Stimulated activated CD8-positive, alpha-beta memory T cell treated with anti-CD3 and anti-CD28 coated beads, Interleukin-15, amount 100 ng/mL, for 1 hour (primary cell): Measurements from ENCODE around the gene ZNF322.
A peak's percentile ranks its signal among the peaks of the same experiment; 100 is the strongest.

Experiments
- DNase-seq: peaks from one replicate; pipeline ENCODE4 v3.0.0-alpha.2; 2020; ENCODE audit warnings: low read depth

ZNF322 gene

DNA sequence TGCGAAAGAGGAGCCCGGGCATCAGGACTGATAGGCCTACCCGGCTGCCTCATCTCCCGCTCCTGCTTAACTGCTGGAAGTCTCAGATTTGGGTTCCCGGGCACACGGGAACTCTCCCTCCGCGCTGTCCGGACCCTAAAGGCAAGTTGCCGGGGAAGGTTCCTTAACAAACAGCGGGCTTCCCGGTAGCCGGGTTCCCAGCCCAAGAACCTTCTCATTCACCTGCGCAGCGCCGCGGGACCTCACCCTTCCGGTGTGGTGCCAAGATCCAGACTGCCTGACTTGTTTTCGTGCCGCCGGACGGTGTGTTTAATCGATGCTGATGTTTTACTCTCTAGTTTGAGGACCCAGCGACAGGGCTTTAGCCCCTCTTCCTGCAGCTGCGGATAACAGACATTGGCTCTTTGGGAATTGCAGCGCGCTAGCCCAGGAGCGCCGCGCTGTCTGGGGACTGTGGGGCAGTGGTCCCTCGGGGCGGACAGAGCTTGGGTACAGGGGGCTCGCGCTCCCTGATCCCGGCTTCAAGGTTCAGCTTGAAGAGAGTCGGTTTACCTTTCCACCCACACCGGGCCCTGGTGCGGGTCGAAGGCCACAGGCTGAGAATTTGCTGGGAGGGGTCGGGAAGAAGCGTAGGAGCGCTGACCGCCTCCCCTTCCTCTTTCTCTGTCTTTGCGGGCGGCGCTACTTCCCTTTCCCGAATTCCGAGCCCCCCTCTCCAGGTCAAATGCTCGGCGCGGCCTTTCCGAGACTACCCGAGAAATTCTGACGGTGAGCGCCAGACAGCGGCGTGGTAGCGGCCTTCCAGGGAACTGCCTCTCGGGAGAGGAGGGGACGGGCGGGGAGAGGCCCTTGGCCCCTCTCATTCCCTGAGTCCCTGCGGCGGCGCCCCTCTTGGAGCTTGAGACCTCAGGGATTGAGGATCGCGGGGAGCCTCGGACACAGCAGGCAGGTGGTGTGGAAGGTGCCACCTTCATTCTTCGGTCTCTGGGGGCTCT, 45.6 kb downstream of the ZNF322 start:
- no peak for DNase-seq

DNA sequence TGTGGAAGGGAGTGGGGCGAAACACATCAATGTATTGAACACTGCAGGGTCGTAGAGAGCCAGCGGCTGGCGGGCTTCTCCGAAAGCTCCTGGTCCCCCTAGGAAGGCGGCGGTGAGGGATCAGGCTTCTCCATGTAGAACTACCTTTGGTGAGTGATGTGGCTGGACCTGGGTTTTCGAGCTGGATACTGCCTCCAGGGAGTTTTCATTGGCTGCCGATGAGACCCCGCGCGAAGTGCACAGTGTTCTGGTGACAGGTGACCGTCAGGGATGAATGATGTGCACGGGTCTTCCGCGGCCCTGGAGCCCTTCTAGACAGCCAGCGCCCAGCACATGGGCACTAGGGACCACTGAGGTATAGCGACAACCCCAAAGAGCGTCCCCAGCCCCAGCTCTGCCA, 46.3 kb downstream of the ZNF322 start:
- DNase-seq: no peak

DNA sequence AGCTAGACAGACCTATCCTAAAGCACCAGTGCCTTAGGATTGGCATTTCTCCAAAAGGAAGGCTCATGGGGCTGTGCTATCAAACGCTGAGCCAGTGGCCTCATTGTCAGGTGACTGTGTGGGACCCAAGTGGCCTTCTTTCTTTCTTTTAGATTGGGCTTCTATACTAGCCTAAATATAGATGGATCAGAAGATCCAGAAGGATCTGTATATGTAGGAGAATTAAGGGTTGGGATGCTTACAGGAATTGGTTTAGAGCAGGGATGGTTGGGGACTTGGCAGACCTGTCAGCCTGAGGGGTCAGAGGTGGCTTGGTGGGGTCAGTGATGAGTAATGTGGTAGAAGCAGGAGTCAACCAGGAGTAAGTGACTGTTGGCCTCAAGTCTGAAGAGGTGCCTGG, 47.9 kb downstream of the ZNF322 start:
- no peak for DNase-seq

DNA sequence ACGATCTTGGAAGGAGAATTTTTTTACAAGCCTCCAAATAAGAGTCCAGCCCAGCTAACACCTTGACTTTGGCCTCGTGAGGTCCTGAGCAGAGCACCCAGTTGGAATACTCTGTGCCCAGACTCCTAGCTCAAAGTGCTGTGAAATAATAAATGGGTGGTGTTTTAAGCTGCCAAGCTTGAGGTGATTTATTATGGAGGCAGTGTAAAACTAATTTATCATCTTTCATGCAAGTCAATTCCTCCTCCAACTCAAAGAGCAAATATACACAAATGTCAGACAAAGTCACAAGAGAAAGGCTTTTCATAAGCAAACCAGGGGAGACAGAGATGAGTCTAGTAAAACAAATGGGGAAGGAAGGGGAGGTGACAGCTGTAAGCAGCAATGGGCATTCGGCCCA, 50.1 kb downstream of the ZNF322 start:
- DNase-seq: no peak

DNA sequence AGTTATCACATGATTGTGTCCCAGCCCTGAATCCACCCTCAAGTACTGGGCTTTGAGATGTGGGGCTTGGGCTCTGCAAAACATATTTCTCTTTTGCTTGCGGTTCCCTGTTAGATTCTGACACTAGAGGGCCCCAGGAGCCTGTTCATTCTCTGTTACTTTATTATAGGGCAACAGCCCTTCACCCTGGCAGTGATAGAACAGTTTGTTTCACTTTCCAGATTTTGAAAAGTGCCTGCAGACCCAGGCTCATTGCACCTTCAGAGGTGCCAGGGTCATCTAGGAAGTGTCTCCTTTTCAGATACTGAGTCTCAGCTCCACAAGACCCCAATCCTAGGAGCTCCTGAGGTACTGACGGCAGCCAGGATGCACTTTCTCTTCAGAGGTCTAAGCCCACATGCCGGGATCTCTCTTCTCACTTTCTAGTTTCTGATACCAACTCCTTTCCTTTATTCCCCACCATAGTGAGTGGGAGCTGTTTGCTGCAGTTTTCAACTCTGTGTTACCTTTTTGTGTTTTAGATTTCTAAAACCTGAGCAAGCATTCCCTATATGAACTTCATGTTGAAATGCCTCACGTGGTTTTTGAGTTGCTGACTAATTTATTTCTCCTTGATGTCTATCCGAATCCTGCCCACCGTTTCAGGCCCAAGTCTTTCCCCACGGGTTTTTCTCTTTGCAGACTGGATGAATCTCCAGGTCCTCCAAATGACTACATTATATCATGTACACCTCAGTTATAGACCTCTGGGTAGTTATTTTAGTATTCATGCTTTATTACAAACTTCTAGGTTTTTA, 51.9 kb downstream of the ZNF322 start:
- peak; percentile 28 for DNase-seq

DNA sequence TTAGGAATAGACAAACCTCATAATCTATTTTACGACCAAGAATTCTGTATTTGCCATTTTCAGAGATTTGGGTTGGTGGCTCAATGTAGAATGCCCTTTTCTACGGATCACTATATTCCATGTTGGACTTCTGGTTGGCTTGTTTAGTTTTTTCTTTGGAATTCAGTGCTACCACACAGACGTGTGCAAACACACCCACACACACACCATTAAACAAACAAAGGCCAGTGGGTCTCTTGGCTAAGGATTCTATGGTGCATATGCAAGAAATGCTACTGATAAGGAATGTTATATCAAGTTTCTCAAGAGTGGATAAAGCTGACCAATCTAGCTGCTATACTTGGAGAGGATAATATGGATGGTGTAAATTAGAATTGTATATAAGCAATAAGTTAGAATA, 54.7 kb downstream of the ZNF322 start:
- DNase-seq: no peak

DNA sequence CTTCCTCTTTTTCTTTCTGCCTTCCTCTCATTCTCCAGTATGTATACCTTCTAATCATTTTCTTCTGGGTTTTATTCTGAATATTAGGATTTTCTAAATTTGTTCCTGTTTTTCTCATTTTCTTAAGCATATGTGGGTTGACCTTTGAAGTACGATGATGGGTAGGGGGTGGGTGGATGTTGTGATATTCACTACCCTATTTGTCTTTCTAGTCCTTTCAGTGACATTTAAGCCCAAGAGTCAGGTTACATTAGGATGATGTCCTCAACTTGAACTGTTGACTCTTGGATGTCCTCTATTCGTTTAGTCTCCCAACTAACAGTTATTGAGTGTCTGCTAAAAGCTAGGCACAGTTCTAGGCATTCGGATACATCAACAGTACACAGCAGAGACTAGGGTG, 55.5 kb downstream of the ZNF322 start:
- no peak for DNase-seq

DNA sequence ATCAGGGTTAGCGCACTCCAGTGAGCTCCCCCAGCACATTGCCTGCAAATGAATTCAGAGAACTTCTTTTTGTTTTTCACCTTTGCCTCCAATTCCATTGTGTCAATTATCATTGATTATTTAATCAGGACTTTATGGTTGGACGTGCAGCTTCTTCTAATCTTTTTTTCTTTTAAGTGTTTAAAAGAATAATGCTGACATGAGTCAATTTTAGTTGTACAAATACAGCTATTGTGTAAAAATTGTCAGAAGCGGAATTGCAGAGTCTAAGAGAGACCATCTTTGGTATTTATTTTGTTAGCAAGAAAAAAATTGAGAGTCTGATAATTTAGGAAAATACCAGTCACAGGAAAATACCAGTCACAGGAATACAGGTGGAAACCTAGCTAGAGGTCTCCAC, 57.3 kb downstream of the ZNF322 start:
- no peak for DNase-seq

DNA sequence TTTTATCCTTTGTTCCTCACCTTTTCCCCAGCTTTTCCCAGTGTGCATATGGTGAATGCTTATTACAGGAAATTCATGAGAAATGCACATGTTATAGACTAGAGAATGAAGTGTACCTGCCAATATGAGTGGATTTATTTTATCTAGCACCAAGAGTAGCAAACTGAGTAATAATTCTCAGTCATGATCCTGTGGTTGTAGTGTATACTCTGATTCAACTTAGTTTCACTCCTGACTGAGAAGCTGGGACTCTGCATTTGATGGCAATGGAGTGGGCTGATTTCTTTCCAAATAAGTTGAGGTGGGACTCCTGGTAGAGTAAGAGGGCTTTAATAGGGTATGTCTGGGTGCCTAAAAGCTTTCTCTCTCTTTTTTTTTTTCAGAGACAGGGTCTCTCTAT, 58.8 kb downstream of the ZNF322 start:
- DNase-seq: no peak

DNA sequence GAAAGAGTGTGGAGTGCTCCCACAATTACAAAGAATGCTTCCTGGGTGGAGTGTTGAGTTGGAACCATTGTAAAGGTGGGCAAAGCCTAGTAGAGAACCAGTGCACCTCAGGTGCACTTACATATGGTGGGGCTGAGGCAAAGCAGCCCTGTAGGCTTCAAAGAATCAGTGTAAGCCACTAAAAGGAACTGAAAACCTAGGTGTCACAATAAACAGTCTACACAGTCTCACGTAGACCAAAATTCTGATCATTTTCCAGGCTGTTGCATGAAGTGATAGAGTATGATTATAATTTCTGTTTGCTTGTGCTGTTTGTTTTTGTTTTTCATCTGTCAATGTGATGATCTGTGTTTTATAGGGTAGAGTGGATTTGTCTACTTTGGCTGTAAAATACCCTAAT, 60.0 kb downstream of the ZNF322 start:
- DNase-seq: no peak

DNA sequence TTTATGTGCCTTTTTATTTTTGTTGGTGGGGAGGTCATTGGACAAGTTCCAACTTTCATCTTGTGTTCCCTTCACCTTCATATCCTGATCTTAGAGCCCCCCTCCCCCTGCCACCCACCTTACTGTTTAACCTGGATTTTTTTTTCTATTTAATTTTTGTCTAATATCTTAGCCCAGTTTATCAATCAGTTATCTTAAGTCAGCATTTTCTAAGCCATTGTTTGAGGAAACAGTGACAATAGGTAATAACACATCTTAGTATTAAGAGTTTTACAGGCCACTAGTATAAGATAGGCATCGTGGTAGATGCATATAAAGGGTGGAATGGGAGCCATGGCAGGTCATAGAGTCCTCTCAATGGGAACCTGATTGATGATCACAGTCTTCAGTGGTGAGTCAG, 60.4 kb downstream of the ZNF322 start:
- DNase-seq: no peak

DNA sequence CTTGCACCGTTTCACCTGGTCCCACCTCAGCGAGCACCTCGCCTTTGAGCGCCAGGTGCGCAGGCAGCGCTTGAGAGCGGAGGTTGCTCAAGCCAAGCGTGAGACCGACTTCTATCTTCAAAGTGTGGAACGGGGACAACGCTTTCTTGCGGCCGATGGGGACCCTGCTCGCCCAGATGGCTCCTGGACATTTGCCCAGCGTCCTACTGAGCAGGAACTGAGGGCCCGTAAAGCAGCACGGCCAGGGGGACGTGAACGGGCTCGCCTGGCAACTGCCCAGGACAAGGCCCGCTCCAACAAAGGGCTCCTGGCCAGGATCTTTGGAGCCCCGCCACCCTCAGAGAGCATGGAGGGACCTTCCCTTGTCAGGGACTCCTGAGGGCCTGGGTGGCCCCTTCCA, 61.3 kb downstream of the ZNF322 start:
- no peak for DNase-seq

DNA sequence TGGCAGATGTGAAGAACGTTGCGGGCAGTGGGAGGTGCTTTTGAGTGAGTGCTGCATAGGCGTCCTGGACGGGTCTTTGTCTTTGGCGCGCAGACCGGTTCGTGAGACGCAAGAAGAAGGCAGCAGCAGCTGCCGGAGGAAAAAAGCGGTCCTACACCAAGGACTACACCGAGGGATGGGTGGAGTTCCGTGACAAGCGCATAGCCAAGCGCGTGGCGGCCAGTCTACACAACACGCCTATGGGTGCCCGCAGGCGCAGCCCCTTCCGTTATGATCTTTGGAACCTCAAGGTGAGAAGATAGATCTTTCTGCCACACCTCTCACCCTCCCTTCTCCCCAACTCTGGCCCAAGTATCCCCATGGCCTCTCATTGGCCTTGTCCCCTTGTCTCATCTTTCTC, 61.7 kb downstream of the ZNF322 start:
- no peak for DNase-seq

DNA sequence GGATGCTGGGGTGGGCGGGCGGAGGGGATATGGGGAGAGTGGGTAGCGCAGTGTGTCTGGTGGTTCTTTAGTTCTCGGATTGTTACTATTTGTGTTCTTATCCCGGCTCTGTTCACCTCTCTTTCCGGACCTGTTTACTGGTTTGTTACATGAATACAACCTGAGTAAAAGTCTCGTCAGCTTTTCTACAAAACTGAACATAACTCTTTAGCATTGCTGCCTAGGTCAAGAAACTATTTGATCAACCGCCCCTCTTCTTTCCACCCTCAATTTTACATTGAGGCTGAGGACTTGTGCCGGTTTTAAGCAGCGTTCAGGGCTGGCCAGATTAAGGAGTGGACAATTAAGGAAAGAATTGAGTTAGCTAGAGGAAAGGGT, 62.2 kb downstream of the ZNF322 start:
- no peak for DNase-seq

DNA sequence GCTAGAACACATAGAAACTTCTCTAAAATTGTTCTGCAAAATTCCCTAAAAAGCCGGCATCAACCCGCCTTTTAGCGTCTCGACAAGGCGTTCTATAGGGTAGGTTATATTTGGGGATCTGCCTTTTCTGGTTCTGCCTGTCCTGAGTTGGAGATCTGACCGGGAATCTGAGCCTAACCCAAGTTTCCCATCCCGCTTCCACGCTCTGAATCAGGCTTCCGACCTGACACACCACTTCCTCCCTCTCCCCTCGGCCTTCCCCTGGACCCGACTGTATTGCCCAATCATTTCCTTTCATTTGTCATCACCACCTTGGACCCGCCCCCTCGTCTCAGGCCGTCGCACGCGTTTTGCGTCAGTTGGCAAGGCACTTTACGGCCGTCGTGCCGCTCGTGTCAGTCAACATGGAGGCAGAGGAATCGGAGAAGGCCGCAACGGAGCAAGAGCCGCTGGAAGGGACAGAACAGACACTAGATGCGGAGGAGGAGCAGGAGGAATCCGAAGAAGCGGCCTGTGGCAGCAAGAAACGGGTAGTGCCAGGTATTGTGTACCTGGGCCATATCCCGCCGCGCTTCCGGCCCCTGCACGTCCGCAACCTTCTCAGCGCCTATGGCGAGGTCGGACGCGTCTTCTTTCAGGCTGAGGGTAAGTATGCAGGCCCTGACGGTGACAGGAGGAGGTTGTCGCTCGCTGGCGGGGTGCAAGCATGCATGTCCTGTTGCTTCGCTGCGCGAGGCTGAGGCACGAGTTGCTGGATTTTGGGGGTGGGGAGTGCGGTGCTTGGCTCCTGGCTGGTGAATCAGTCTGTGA, 62.8 kb downstream of the ZNF322 start, which contains the start of gene ABT1:
Gene ABT1 (plus strand): TSS at position 375 of the 810 bp plus-strand sequence. CDS start 30 bp downstream, at position 405.
- peak; percentile 96 for DNase-seq

DNA sequence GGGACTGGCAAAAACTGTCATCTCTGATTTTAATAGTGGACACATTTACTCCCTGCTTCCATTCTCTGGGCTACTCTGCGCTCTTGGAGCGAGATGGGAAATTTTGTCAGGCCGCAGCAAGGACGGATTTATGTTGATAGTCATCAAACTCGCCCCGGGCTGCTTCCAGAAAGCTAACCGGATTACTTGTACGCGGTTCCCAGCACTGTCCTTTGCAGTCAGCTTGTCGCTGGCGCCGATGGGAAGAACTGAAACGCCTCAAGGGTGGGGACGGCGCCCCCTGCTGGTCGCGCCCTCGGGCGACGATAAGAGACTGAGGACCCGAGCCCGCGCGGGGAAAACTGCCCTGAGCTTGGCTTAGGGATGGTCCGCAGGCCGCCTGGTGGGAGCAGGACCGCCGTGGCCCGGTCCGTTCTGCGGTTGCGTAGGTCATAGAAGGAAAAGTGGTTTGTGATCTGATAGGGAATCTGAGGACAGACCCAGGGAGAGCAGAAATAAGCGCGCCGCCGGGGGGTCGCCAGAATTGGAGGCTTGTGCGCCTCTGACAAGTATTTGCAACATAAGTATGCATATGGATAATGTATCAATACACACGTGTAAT, 63.8 kb downstream of the ZNF322 start:
- peak; percentile 78 for DNase-seq

DNA sequence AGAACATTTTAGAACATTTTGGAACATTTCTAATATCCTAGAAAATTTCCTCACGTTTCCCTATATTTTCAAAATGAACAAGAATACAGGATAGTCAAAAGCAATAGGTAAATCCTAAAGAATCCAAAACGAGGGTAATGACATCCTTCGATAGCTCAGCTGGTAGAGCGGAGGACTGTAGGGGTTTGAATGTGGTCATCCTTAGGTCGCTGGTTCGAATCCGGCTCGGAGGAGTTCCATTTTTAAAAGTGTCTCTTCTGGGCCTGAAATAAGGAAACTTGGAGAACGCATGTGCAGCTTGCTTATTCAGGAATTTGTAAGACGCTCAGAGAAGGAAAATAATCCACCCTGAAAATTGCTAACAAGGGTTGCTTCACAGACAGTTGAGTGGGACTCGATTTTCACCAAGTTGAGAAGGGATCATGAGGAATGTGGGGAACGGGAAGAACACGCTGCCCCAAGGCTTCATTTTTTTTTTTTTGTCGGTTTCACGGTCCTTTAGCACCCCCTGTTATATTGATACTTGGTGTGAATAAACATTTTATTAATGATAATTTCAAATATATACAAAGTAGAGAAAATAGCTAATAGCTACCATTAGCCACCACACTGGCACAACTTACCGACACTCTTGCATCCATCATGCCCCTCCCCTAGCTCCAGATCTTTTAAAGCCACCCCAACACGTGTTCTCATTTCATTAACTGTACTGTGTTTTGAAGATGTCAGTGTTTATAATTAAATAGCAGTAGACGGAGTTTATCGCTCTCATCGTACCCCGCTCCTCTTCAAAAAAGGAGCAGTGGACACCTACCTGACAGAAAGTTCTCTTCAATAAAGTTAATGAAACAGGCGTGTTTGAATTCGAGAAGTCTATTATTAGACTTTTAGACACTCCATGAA, 64.6 kb downstream of the ZNF322 start:
- no peak for DNase-seq

DNA sequence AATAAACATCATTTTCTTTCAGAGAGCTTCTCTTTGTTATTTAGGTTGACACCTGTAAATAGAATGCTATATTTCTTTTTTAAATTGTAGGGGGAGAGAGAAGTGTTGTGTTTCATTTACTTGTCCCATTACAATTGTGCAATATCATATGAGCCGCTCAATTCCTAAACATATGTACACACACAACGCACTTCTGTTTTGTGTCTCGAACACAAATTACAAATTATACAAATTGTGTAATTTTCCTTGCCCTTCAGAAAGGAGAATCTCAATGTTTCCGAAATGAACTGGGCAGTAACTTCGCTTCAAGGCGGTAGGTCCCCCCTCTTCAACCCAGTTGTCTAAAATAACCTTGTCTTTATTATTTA, 65.4 kb downstream of the ZNF322 start:
- DNase-seq: no peak

DNA sequence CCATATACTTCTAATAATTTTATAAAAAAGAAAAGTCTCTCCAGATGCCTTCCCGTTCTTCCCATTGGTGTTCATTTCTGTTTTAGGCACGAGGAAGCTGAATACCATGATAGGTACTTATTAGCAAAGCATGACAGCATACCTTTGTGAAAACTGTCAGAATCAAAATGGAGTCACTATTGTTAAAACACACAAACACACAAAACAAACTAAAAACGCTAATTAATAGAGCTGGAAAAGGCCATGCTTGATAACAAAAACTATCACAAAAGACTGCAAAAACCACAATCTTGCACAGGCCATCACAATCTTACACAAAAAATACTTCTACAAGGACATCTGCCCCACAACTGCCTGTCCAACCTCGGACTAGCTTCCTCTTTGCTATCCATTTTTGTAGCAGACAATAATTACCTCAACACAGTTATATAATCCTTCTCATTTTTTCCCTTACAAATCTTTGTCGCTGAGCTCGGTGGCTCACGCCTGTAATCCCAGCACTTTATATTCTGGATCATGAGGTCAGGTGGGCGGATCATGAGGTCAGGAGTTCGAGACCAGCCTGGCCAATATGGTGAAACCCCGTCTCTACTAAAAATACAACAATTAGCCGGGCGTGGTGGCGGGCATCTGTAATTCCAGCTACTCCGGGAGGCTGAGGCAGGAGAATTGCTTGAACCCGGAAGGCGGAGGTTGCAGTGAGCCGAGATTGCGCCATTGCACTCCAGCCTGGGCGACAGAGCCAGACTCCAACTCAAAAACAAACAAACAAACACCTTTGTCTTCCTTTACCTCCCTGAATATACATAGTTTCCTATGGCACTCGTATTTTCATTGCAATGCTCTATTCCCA, 66.0 kb downstream of the ZNF322 start:
- DNase-seq: no peak

DNA sequence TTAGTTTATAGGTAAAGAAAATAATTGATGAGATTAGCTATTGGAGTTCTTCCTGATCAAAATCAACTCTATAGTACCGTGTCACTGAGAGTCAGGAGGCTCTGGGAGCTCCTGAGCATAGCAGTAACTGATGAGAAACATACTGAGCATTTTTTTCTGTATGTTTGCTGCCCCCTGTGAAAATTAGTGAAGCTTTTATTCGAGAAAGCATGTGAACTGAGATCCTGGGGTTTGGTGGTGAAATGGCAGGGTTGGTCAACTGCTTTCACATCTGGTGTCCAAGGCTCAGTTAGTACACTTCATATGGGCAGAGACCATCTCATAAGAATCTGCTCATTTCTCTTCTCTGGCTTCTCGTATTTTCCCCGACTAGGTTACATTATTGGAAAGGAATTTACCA, 66.9 kb downstream of the ZNF322 start:
- DNase-seq: no peak
